TTC549 (cell line): ENCODE measurements around the gene GRPEL1.
"Not testable (repeated sequence)": the region's sequence is repeated elsewhere in the genome, so short reads cannot be mapped to it uniquely, and the experiment has no call there.

Experiments used
- FAIRE-seq: peaks from 2 replicates; lab custom pipeline; 2012; peaks lifted over from hg19 to GRCh38; lab: Jason Lieb, UNC

The GRPEL1 gene

GRCh38 chr4:7089213-7089986, 21.5 kb upstream of the GRPEL1 start:
- FAIRE-seq = no peak

- no peak for FAIRE-seq
These were observed 19.2 kb upstream of the GRPEL1 start for GRCh38 chr4:7087036-7087435.

- no peak for FAIRE-seq
These were observed 18.5 kb upstream of the GRPEL1 start for GRCh38 chr4:7086384-7086783.

GRCh38 chr4:7084564-7084961, 16.7 kb upstream of the GRPEL1 start:
- not testable (repeated sequence) for FAIRE-seq

GRCh38 chr4:7083597-7084563, 16.0 kb upstream of the GRPEL1 start:
- no peak for FAIRE-seq

- not testable (repeated sequence) for FAIRE-seq
These were observed 12.0 kb upstream of the GRPEL1 start for GRCh38 chr4:7079909-7080308.

GRCh38 chr4:7079483-7079882, 11.6 kb upstream of the GRPEL1 start:
- FAIRE-seq = not testable (repeated sequence)

- no peak for FAIRE-seq
These were observed 10.2 kb upstream of the GRPEL1 start for GRCh38 chr4:7078025-7078424.

GRCh38 chr4:7077371-7077770, 9.5 kb upstream of the GRPEL1 start:
- no peak for FAIRE-seq

- no peak for FAIRE-seq
These were observed 8.8 kb upstream of the GRPEL1 start for GRCh38 chr4:7076696-7077082.

GRCh38 chr4:7075962-7076695, 8.3 kb upstream of the GRPEL1 start:
- no peak for FAIRE-seq

GRCh38 chr4:7074426-7074825, 6.6 kb upstream of the GRPEL1 start:
- FAIRE-seq = no peak

- FAIRE-seq = peak; percentile 53
These were observed 5.9 kb upstream of the GRPEL1 start for GRCh38 chr4:7073526-7074390.

- no peak for FAIRE-seq
These were observed 5.2 kb upstream of the GRPEL1 start for GRCh38 chr4:7073059-7073458.

GRCh38 chr4:7070729-7071511, 3.1 kb upstream of the GRPEL1 start:
- no peak for FAIRE-seq

GRCh38 chr4:7068883-7069282, 1.0 kb upstream of the GRPEL1 start:
- no peak for FAIRE-seq

GRCh38 chr4:7068279-7068842, 497 bp upstream of the GRPEL1 start:
- no peak for FAIRE-seq

GRCh38 chr4:7067126-7067451, 775 bp downstream of the GRPEL1 start:
- no peak for FAIRE-seq

GRCh38 chr4:7066493-7066892, 1.4 kb downstream of the GRPEL1 start:
- FAIRE-seq = no peak

GRCh38 chr4:7066006-7066405, 1.9 kb downstream of the GRPEL1 start:
- no peak for FAIRE-seq

- no peak for FAIRE-seq
These were observed 4.5 kb downstream of the GRPEL1 start for GRCh38 chr4:7063362-7063761.
